CD4-positive, alpha-beta T cell treated with Interleukin-21 for 1 hour (primary cell): ENCODE data around the gene MBD3L1.
A peak's percentile ranks its signal among the peaks of the same experiment; 100 is the strongest.

Experiments used
- DNase-seq: peaks from one replicate; pipeline ENCODE4 v3.0.0-alpha.2; 2020

MBD3L1 gene

DNA sequence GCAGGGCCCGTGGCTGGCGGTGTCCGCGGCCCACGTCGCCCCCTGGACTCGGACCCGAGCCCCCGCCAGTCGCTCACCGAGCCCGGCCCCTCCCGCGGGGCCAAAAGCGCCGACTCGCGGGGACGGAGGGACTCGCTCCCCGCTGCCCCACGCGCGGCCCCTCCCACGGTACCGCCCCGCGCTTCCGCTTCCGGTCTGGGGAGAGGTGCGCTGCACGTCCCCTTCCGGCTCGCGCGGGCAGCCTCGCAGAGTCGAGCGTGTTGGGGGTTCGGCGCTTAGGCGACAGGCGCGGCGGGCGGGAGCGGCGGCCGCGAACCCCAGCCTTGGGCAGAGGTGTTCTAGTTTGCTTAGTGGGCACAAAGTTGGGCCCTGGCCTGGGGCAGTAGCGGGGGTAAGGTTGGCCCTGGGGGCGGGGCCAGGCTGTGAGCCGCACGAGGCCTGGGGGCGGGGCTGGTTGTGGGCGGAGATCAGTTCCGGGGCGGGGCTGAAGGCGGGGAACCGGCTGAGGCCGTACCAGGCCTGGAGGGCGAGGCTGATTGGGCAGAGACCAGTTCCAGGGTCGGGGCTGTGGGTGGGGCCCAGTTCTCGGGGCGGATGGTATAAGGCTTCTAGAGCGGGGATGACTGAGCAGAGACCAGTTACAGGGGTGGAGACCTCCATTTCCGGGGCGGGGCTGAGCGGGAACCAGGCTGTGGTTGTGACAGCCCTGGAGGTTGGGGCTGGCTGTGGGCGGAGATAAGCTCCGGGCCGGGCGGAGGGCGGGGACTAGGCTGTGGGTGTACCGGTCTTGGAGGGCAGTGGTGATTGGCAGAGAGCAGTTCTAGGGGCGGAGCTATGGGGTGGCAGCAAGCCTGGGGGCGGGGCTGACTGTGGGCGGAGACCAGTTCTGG, at the start of gene MBD3L1, which contains the start of gene ZNF558:
TSS of gene MBD3L1 (plus strand) at position 246 of the 890 bp plus-strand sequence. CDS start 10,302 bp downstream, outside the sequence.
TSS of gene ZNF558 (minus strand) at position 173 of the 890 bp plus-strand sequence. CDS start 9,645 bp downstream, outside the sequence.
- peak; percentile 100 for DNase-seq

DNA sequence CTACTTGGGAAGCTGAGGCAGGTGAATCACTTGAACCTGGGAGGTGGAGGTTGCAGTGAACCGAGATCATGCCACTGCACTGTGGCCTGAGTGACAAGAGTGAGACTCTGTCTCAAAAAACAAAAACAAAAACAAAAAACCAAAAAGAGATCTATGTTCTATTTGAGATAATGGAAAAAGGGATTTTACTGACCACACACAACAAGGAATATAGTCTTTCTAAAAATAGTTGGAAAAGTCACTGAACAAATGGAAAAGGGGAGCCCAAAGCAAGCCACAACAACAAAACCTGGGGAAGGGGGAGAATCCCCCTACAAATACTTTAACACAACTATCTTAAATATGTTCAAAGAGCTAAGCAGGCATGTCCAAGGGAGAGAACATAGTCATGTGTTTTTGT, 37.4 kb upstream of the MBD3L1 start:
- no peak for DNase-seq

DNA sequence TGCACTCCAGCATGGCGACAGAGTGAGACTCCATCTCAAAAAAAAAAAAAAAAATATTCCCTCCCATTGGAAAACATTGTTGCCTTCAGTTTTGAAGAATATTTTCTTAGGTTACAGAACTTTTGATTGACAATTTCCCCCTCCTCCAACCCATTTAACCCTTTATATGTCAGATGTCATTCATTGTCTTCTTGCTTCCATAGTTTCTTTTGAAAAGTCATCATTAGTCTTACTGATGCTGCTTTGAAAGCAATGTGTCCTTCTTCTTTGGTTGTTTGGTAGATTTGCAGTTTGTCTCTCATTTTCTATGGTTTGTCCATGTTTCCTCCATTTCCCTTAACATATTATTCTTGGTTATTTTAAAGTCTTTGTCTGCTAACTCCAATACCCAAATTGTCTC, 25.5 kb upstream of the MBD3L1 start:
- no peak for DNase-seq

DNA sequence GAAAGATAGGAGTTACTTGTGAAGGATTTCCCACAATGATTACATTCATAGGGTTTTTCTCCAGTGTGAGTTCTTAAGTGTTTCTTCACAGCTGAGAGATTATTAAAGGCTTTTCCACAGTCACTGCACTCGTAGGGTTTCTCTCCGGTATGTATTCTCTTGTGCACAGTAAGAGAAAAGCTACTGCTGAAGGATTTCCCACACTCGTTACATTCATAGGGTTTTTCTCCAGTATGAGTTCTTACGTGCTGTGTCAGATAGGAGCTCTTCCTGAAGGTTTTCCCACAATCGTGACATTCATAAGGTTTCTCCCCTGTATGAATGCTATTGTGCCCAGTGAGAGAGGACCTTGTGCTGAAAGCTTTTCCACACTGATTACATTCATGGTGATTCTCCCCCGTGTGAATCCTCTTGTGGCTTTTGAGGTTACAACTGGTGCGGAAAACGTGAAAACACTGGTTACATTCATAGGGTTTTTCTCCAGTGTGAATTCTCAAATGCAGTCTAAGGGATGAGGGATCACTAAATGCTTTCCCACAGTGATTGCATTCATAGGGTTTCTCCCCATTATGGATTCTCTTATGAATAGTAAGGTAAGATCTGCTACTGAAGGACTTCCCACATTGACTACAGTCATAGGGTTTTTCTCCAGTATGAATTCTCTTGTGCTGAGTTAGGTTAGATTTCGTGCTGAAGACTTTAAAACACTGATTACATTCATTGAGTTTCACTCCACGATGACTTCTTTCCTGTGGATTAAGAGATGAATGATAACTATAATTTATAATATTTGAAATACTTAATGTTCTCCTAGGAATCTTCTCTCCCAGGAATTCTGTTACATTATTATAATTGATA, 20.6 kb upstream of the MBD3L1 start:
- DNase-seq = no peak

DNA sequence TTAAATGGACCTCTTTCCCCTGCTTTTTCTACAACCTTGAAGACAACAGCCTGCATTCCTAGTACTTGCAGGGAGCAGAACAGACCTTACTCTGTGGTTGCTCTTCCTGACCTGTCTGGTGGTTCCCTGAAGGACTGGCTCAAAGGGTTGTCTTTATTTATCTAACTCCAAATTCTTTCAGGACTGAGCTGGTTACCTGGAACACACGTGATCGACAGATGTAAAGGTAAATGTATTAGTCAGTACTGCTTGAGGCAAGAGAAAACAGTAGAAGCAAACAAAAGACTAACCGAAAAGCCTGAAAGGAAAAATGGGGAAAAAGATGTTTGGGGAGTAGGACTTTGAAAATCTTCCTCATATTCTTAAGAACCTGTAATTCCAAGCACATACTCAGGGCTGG, 18.0 kb upstream of the MBD3L1 start:
- no peak for DNase-seq

DNA sequence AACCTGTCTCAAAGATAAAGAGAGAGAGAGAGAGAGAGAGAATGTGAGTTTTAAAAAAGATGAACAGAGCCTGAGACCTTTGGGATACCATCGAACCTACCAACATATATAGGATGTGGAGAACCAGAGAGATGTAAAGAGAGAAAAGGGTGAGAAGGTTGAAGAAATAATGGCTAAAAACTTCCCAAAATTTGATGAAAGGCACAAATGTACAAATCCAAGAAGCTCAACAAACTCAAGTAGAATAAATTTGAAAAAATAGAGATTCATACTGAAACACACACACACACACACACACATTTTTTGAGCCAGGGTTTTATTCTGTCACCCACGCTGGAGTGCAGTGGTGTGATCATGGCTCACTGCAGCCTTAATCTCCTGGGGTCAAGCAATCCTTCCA, 16.4 kb upstream of the MBD3L1 start:
- DNase-seq = no peak

DNA sequence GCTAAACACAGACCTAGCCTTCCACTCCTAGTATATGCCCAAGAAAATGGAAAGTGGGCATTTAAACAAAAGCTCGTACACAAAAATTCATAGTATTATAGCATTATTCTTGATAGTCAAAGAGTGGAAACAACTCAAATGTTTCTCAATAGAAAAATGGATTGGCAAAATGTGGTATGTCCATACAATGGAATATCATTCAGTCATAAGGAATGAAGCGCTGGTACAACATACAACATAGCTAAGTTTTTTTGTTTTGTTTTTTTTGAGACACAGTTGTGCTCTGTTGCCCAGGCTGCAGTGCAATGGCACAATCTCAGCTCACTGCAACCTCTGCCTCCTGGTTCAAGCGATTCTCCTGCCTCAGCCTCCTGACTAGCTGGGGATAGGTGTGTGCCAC, 11.9 kb upstream of the MBD3L1 start:
- no peak for DNase-seq

DNA sequence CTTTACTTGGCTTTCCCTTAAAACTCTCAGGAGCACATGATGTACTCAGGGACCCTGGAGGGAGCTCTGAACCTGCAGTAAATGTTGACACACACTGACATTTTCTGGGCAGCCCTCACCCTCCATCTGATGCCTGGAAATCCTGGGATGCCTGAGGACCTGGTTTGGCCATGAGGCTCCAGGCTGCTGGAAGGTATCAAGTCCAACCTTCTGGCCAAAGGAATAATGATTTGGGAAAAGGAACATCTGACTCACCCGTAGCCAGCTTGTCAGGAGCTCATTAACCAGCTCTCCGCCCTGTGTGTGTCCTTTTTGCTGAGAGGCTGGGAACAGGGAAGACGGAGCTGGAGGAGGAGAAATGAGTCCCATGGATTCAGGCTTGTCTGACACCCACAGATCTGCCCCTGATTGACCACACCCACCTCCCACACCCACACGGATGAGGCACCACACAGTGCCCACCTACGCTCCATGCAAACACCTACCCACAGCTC, 10.4 kb upstream of the MBD3L1 start:
- DNase-seq = no peak

DNA sequence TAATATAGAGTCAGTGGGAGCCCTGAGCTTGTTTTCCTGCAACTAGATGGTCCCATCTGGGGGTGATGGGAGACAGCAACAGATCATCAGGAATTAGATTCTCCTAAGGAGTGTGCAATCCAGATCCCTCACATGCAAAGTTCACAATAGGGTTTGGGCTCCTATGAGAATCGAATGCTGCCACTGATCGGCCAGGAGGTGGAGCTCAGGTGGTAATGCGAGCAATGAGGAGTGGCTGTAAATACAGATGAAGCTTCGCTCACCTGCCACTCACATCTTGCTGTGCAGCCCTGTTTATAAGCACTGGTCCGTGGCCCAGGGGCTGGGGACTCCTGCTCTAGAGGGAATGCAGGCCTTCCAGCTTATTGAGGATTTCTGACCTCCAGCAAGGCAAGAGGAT, 5.8 kb upstream of the MBD3L1 start:
- no peak for DNase-seq

DNA sequence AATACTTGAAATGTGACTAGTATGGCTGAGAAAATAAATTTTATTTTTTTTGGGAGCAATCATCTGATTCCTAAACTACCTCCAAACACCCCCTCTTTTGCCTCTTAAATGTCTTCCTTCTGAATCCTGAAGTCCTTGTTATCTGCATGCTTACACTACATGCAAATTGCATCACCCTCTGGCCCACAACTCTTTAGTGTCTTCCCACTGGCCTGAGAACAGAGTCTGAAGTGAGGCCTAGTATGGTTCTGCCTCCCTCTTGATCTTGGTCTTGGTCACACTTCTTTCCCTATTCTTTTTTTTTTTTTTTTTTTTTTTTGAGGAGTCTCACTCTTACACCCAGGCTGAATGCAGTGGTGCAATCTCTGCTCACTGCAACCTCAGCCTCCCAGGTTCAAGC, 4.9 kb upstream of the MBD3L1 start:
- DNase-seq = no peak

DNA sequence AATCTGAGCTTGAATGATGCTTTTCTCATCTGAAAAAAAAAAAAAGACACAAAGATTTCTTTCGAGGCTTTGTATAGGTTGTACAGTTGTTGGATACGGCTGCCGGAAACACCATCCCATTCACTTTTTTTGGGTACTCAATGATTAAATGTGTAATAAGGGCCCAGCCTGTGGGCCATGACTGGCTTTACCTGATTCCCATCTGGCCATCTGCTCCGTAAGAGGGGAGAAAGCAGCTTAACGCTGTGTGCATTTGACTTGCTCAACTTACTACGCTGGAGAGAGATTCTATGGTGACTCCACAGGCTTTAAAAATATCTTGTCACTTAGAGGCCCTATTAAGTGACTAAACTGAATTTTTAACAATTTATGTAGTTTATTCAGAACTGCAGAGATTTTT, 804 bp upstream of the MBD3L1 start:
- DNase-seq = no peak

DNA sequence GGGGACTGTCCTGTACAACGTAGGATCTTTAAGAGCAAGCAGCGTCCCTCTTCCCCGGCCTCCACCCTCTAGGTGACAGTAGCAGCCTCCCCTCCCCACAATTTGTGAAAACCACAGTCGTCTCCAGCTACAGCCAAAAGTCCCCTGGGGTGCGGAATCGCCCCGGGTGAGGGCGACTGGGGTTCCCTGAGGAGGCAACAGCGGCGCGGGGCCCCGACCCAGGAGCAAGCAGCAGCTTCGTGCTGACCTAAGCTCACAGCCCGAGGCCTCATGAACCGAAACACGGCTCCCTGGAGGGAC, 395 bp upstream of the MBD3L1 start:
- DNase-seq = no peak

DNA sequence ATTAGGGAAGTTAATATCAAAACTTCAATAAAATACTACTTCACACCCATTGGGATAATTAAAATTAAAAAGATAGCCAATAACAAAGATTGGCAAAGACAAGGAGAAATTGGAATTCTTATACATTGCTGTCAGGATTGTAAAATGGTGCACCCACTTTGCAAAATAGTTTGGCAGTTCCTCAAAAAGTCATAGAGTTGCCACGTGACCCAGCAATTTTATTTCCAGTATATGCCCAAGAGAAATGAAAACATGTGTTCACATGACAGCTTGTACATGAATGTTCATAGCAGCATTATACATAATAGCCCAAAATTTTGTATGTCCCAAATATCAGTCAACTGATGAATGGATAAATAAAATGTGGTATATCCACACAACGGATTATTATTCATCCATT, 3.3 kb downstream of the MBD3L1 start:
- DNase-seq = no peak

DNA sequence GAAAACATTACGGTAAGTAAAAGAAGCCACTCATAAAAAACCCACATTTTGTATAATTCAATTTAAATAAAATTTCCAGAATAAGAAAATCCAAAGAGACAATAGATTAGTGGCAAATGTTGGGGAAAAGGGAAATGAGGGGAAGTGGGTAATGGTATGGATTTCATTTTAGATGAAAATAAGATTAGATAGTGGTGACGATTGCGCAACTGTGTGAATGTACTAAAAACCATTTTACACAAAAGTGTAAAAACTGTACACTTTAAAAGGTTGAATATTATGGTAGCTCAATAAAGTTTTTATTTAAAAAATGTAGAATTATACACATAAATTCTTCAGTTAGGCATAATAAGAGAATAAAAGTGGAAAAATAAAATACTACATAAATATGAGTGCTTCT, 3.7 kb downstream of the MBD3L1 start:
- no peak for DNase-seq

DNA sequence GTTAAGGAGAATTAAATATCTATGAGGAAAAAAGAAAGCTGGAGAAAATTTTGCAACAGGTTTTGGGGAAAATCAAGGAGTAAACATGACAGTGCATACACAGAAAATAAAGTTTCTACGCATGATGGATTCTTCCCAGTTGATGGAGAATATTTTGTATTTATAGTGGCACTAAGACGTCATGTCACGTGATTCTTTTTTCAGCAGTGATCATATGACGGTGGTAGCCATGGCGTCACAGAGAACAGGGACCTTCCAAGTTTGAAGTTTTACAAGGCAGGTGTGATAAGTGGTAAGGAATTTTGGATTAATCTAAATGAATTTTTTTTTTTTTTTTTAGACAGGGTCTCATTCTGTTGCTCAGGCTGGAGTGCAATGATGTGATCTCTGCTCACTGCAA, 8.5 kb downstream of the MBD3L1 start:
- DNase-seq = no peak

DNA sequence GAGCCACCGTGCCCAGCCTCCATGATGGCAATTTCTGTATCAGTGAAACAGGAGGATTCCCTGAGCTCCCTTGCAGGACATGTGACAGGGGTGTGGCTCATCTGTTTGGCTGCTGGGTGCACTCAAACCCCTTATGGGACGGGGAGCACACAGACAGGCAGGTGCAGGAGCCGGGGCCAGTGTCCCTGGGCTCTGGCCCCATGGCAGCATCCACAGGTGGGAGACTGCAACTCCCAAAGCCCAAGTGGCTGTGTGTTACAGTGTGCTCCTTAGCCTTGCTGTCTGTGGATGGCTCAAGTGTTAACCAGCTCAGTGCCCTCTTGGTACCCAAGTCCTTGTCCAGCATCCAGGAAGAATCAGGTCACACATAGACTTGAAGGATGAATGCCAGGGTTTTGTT, 14.6 kb downstream of the MBD3L1 start:
- DNase-seq = no peak

DNA sequence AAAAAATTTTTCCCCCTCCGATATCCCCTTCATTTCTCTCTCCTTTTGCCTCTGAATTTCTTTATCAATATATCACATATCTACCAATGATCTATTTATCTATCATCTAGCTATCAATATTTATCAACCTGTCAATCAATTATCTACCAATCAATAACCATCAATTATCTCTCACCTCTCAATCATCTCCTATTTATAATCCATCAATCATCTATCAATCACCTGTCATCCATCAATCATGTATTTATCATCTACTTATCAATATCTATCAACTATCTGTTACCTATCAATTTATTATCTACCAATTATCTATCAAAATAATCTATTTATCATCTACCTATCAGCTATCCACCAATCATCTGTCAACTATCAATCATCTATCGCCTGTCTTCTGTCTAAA, 17.1 kb downstream of the MBD3L1 start:
- DNase-seq = no peak

DNA sequence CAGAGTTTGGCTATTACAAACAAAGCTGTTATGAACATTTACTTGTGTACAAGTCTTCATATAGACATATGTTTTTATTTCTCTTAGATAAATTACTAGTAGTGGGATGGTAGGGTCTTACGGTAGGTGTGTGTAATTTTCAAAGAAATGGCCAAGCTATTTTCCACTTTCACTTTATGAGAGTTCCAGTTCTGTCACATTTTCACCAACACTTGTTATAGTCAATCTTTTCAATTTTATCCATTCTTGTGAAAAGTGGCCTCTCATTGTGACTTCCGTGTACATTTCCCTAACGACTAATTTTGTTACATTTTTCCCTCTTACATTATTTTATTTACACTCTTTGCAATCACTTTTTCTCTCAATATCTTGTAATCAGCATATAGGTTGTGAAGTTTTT, 18.3 kb downstream of the MBD3L1 start:
- DNase-seq = no peak

DNA sequence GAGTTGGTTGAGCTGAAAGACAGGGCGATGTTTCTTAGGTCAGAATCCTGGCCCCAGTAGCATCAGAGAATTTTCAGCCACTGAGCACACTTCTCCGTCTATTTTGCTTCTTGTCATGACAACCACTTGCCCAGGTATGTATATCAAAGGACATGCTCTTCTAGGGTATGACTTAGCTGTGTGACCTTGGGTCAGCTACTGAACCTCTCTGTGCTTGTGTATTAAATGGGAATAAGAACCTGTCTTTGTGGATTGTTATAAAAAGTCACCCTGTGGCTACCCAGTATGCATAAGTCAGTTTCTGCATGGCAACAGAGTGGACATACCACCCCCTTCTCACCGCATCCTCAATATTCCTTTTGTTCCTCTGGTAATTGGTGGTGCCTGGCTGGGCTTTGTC, 26.1 kb downstream of the MBD3L1 start:
- no peak for DNase-seq

DNA sequence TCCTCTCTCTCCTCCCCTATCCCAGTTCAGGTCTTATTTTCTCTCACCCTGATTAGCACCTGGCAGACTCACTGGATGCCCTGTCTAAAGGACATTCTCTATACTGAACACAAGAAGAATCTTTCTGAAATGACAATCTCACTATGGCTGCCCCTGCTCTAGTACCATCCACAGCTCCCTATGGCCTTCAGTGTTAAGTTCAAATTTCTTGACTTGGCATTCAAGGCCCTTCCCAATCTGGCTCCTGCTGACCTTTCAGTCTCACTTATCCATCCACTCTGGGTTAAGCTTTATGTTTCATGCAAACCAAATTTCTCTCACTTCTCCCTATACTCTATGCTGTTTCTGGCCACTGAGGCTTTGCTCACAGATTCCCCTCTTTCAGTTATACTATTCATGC, 34.2 kb downstream of the MBD3L1 start:
- no peak for DNase-seq

DNA sequence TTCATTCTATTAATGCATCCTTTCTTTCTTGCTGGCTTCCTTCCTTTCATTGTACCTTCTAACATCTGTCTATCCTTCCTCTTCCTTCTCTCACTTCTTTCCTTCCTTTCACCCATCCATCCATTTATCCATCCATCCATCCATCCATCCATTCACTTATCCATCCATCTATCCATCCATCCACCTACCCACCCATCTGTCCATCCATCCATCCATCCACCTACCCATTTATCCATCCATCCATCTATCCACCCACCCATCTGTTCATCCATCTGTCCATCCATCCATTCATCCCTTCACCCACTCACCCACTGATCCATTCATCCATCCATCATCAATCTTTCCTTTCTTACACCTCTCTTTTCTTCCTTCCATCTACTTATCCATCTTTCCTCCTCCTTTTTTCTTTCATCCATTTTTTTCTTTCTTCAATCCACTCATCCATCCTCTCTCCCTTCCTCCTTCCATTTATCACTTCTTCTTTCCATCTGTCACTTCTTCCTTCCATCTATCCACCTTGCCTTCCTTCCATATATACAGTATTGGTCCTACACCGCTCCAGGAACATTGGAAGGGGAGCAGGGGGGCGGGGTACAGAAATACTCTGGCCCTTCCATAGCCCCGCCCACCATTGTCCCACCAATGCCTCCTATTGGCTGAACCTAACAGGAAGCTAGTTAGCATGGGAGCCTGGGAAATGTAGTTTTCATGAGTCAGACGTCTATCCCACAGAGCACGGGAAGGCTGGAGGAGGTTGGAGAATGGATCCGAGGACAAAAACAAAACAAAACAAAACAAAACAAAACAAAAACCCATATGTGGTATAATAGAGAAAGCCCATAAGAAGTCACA, 45.9 kb downstream of the MBD3L1 start:
- DNase-seq = no peak

DNA sequence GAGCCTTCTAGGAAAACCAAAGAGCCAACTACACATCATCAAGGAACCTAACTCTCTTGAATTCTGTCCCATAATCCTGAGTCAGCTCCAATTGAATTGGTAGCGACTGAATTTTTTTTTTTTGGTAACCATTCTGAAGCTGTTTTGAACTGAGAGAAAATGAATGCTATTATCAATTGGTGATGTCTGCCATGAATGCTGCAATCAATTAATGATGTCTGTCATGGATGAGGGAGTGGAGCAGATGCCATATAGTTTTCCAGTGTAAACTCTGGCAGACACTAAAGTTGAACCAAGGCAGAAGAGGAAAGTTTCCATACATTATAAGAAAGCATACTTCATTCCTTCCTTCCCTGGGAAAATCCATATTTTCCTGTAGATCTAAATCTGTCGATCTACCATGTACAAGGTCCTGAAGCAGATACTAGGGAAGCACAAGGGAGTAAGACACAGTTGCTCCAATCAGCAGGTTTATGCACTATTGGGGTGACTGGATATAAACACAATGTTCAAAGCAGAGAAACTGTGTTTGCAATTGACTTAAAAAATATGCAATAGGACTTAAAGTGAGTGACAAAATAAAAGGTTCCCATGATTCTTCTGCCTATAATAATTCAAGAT, 48.8 kb downstream of the MBD3L1 start:
- no peak for DNase-seq

DNA sequence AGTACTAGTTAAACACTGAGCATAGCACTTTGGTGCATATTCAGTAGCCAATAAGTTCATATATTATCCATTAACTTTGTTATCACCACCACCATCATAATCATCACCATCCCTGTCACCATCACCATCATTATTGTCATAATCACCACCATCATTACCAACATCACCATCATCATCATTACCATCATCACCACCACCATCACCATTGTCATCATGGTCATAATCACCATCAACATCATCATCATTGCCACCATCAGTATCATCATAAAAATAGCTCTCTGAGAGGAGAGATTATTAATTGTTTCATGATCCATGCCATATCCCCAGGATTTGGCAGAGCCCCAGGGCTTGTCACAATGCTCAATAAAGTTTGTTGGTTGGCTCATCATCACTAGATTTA, 49.3 kb downstream of the MBD3L1 start:
- DNase-seq = no peak
